Hypothalamus (tissue), 51 donors: Measurements from ENCODE around the gene TOR2A.
"Not testable (repeated sequence)": the region's sequence is repeated elsewhere in the genome, so short reads cannot be mapped to it uniquely, and the experiment has no call there.

Experiments
- DNase-seq, 51 donors: peaks; one replicate each; lab custom pipeline; 2025; lab: John Stamatoyannopoulos, UW

TOR2A gene

DNA sequence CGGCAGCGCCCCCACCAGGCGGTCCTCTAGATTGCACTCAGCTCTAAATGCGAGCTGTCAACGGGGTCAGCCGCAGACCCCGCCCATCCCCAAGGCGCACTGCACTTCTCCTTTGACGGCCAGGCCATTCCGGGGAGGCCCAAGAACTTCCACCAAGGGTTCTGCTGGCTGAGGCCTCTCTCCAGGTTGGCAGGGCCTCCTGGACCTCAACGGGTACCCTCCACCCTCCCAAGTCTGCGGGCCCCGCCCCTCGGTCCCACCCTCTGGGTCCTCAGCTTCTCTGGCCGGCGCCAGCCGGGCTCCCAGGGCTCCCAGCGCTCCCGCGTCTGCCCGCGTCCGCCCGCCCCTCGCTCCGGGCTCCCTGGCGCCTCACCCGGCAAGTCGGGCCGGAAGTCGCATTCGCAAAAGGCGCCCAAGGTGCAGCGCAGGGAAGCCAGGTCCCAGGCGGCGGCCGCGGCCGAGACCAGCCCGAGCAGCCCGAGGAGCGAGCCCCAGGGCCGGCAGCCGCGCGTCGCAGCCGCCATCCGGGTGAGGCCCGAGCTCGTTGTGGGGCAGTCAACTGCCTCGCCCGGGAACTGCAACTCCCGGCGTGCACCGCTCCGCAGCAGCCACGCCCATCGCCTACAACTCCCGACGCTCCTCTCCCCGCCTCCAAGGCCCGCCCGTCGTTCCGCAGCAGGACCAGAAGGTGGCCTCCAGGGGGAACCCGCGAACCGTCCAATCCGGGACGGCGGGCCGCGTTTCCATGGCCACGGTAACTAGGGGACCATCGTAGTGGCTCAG, at the start of gene TOR2A:
Gene TOR2A (minus strand): TSS at position 548 of the 783 bp plus-strand sequence. CDS start 24 bp downstream, at position 524.
- peak; percentile 50 to 98 (median 94) for DNase-seq

DNA sequence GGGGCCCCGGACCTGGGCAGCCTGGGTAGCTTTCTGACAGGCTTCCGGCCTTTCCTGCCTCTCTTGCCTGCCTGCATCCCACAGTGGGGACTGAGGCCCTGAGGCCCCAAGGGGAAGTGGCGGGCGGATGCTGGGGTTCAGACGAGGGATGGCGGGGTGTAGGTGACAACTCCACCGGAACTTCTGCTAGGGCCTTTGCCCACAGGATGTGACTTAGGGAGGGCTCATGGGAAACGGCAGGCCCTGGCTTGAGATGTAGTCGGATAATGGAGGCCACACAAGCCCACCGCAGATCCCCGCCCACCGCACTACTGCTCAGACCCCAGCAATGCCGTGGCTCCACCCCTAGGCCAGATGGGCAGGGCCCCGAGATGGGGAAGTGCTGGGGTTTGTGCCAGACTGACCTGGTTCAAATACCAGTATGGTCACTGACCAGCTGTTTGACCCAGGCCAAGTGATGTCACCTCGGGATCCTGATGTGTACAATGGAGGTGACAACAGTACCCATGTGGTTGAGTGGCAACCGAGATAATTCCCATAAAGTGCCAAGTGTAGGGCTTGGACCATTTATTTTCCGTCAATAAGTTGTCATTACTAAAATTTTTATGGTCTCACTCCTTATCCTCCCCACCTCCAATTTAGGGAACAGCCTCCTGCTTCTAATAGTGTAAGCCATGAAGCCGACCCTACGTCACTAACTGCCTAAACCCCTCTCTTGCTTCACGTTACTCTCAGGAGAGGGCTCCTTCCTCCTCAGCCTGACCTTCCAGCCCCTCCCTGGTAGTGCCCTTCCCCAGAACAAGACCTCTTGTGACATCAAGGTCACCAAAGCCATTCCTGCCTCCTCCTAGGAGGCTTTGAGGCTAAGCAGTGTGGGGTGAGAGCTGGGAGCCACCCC, 48.3 kb upstream of the TOR2A start:
- DNase-seq = peak in 6 of 51 donors; percentile 6 to 49 (median 30)

DNA sequence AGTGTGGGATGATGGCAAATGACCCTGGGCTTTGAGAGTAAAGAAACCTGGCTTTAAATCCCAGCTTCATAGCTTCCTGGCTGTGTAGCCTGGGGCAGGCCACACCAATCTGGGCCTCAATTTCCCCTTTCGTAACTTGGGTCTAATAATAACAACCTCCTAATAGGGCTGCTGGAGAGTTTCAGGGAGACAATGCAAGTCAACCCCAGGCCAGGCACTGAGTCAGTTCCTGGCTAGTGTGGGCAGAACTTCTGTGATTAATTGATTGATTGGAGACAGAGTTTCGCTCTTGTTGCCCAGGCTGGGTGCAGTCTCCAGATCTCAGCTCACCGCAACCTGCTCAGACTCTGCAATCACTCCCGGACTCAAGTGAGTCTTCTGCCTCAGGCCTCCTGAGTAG, 46.7 kb upstream of the TOR2A start:
- no peak for DNase-seq

GRCh38 chr9:127780909-127781308, 45.8 kb upstream of the TOR2A start:
- DNase-seq = not testable (repeated sequence)

DNA sequence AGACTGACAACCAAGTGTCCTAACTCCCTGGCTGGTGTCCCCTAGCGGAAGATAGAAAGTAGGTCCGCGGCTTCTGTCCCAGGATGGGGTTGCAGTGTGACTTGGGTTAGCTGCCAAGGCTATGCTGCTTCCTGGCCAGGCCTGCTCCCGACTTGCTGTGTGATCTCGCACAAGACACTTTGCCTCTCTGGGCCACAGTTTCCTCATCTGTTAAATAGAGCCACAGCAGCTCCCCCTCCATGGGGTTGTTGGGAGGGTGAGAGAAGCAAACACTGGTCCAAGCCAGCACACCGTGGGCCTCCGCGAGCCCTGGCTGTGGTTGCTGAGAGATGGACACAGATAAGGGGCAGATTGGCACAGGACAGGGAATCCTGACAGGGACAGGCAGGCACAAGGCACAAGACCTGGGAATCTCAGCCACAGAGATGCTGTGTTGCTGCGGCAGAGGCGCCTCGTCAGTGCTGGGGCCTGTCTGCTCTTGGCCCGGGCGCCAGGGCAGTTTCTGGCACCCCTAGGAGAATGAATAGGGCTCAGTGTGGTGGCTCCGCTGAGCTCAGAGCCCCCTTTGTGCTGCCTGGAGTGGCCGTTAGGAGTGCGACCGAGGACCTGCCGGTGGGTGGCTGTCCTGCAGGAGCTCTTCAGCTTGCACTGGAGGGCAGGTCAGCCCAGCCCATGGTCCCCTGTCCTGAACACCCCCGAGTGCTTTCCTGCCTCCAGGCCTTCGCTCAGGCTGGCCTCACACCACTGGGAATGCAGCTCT, 45.2 kb upstream of the TOR2A start:
- peak in 25 of 51 donors; percentile 16 to 72 (median 43) for DNase-seq

DNA sequence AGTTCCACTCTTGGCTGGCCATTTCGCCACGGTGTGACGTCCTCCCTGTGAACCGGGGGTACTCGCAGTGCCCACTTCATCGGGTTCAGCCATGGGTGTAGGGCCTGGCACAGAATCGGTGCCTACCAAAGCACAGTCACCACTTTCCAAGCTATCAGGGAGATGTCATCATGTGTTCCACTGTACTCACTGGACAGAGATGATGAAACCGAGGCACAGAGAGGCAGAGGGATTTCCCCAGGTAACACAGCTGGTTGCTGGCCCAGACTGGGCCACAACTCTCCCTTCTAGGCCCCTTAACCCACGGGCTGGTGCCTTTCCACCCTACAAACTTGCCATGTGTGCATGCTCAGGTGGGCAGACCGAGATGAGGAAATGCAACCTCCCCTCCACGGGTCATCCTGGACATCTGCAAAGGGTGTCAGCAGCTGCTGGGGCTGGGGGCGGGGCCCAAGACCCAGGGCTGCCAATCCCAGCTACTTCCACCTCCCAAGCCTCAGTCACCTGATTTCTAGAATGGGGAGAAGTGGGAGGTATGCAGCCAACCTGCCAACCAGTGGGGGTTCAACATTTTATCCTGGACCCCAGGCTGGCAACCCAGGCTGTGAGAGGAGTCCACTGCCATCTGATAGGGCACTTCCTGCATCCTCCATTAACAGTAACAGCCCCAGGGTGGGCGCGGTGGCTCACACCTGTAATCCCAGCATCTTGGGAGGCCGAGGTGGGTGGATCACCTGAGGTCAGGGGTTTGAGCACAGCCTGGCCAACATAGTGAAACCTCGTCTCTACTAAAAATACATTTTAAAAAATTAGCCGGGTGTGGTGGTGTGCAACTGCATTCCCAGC, 44.3 kb upstream of the TOR2A start:
- DNase-seq = no peak

- peak in 3 of 51 donors; percentile 7 to 33 (median 14) for DNase-seq
Observed at GRCh38 chr9:127778280-127779135, 43.4 kb upstream of the TOR2A start, which contains the start of gene SH2D3C. TSS of gene SH2D3C (minus strand) at chr9:127778666. CDS start at chr9:127778627, 39 bp downstream.

DNA sequence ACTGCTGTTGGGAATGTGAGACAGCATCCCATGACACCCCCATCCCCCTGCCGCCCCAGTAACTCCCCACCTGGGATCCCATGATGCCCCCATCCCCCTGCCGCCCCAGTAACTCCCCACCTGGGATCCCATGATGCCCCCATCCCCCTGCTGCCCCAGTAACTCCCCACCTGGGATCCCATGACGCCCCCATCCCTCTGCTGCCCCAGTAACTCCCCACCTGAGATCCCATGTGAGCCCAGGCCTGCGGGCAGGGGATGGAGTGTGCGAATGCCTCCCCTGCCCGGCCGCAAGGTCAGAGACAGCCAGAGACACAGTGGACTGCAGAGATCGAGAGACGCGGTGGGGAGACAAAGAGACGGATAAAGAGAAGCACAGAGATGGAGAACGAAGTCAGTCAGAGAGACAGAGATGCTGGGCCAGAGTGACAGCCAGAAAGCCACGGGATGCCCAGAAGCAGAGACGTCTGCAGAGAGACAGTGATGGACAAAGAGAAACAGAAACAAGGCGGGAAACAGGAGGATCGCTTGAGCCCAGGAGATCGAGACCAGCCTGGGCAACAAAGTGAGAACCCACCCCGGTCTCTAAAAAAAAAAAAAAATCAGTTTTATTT, 42.4 kb upstream of the TOR2A start:
- DNase-seq = no peak

DNA sequence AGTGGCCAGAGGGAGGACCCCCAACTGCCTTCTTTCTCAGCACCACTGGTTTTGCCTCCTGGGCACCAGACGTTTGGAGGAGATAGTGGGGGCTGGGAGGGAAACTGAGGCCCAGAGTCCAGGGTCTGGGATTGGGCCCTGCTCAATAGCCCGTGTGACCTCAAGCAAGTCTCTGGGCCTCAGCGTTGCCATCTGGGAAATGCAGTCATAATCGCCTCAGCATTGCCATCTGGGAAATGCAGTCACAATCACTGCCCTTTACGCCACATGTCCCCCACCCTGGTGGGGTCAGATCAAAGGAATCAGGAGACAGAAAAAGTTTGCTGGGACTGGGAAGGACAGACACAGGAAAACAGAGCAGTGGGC, 41.8 kb upstream of the TOR2A start:
- no peak for DNase-seq

DNA sequence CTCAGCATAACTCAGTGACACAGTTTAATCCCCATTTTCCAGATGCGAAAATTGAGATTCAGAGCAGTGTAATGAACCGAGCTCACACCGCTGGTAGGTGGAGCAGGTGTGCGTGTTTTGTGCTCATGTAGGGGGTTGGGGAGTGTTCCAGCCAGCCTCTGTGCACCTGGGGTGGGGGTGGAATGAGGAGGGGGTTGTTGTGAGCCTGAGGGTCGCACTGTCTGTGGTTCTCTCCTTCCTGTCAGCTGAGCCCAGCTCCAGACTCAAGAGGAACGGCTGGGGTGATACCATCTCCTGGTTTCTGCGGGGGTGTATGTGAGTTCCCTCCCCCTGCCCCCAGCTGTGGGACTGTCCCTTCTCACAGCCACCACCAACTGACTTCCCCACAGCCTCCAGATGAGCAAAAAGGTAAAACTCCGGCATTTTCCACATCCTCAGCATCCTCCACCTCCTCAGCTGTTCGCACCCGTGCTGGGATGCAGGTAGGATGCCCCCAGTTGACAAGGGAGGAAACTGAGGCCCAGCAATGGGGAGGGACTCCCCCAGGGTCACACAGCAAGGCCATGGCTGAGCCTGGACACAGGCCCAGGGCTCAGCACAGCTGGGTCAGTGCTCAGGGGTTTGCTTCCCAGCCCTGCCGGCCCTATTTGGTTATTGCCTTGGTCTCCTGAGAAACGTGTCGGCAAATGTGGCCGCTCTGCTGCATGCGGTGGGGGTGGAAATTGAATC, 41.3 kb upstream of the TOR2A start:
- peak in 13 of 51 donors; percentile 5 to 59 (median 26) for DNase-seq

DNA sequence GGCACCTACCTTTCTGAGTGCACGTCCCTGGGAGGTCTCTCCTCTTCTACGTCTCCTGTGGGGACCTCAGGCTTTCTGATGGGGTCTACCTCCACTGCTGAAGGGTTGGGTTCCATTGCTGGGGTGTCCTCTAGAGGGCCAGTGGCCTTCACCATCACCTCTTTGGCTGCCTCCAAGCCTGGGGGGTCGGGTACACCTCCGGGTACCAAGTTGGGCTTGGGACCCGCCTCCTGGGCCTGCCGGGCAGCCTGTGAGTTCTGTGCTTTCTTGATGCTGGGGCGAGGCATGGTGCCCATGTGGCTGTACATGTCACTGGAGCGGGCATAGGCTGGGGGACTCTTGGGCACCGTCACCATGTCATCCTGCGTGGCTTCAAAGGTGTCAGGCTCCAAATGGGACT, 38.9 kb upstream of the TOR2A start:
- no peak for DNase-seq

DNA sequence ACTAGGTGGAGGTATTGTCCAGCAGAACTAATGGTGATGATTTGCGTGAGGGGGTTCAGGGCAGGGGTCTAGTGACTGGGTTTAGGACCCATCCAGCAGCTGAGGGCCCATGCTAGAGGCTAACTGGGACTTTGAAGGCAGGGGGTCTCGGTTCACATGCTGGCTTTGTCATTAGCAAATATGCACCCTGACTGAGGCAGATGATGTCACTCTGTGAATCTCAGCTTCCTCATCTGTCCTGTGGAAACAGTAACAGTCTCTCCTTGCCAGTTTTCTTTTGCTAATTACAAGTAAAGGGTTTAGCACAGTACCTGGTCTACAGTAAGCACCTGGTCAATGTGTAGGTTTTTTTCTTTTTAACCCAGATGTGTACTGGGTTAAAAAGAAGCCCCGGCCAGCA, 38.2 kb upstream of the TOR2A start:
- no peak for DNase-seq

- no peak for DNase-seq
Observed at GRCh38 chr9:127772603-127773002, 37.5 kb upstream of the TOR2A start.

- no peak for DNase-seq
Observed at GRCh38 chr9:127771570-127772189, 36.6 kb upstream of the TOR2A start.

GRCh38 chr9:127770905-127771569, 35.9 kb upstream of the TOR2A start:
- peak; percentile 22 to 96 (median 84) for DNase-seq

GRCh38 chr9:127770583-127770904, 35.5 kb upstream of the TOR2A start:
- no peak for DNase-seq
